NCI-H187 treated with DMSO at 0.1 percent for 48 hours (cell line): ENCODE data around the gene RYR1.
"Not testable (repeated sequence)": the region's sequence is repeated elsewhere in the genome, so short reads cannot be mapped to it uniquely, and the experiment has no call there.

Experiments
- DNase-seq: peaks from one replicate; lab custom pipeline; 2025; lab: John Stamatoyannopoulos, UW

Gene RYR1

GRCh38 chr19:38538793-38539528 is 105.5 kb downstream of the RYR1 start:
- no peak for DNase-seq

- DNase-seq = no peak
Observed at GRCh38 chr19:38539751-38540150, 106.3 kb downstream of the RYR1 start.

GRCh38 chr19:38542040-38542439 is 108.5 kb downstream of the RYR1 start:
- DNase-seq = no peak

GRCh38 chr19:38543286-38543806 is 109.9 kb downstream of the RYR1 start:
- no peak for DNase-seq

- DNase-seq = no peak
Observed at GRCh38 chr19:38543807-38544568, 110.5 kb downstream of the RYR1 start.

- no peak for DNase-seq
Observed at GRCh38 chr19:38544569-38545315, 111.3 kb downstream of the RYR1 start.

GRCh38 chr19:38545596-38545995 is 112.1 kb downstream of the RYR1 start:
- DNase-seq = no peak

GRCh38 chr19:38547421-38547820 is 113.9 kb downstream of the RYR1 start:
- no peak for DNase-seq

GRCh38 chr19:38549061-38549460 is 115.6 kb downstream of the RYR1 start:
- DNase-seq = no peak

- no peak for DNase-seq
Observed at GRCh38 chr19:38549942-38550341, 116.5 kb downstream of the RYR1 start.

- DNase-seq = no peak
Observed at GRCh38 chr19:38550376-38550775, 116.9 kb downstream of the RYR1 start.

GRCh38 chr19:38551450-38551813 is 117.9 kb downstream of the RYR1 start:
- no peak for DNase-seq

GRCh38 chr19:38553239-38553638 is 119.7 kb downstream of the RYR1 start:
- not testable (repeated sequence) for DNase-seq

GRCh38 chr19:38554676-38555141 is 121.2 kb downstream of the RYR1 start:
- DNase-seq = no peak

- no peak for DNase-seq
Observed at GRCh38 chr19:38555200-38555599, 121.7 kb downstream of the RYR1 start.

GRCh38 chr19:38556521-38557174 is 123.2 kb downstream of the RYR1 start:
- DNase-seq = no peak

GRCh38 chr19:38557205-38557799 is 123.8 kb downstream of the RYR1 start:
- DNase-seq = no peak

- DNase-seq = not testable (repeated sequence)
Observed at GRCh38 chr19:38558933-38559332, 125.4 kb downstream of the RYR1 start.

GRCh38 chr19:38559428-38560401 is 126.2 kb downstream of the RYR1 start:
- DNase-seq = no peak

GRCh38 chr19:38561053-38561606 is 127.6 kb downstream of the RYR1 start:
- DNase-seq = no peak
